H1 (cell line): ENCODE data around the gene FRZB. TPM values are rescaled to one million over a fixed set of nuclear protein-coding genes. Genes with fewer than 3 reads are reported as not detected.

Source experiments
- CTBP2 ChIP-seq: IDR thresholded peaks from 2 replicates; pipeline ENCODE4 v1.7.0; 2011; ENCODE audit warnings: borderline replicate concordance, mild to moderate bottlenecking, moderate library complexity, mixed read lengths, low read length; ENCODE audit not compliant: insufficient read depth, insufficient read length
- E2F6 ChIP-seq: IDR thresholded peaks from 2 replicates; pipeline ENCODE4 v1.6.1; 2012; ENCODE audit warnings: inconsistent platforms
- EGR1 ChIP-seq: IDR thresholded peaks from 2 replicates; pipeline ENCODE4 v1.6.1; 2011; ENCODE audit warnings: low read depth, low read length, borderline replicate concordance
- EP300 ChIP-seq, 2 experiments: IDR thresholded peaks; 1 replicate in 1 of 2; 2 replicates in 1 of 2; pipeline ENCODE4 v1.6.1; 2011 to 2012; ENCODE audit warnings: low read depth in 2 of 2, low read length in 2 of 2, mild to moderate bottlenecking in 2 of 2, borderline replicate concordance in 1 of 2, inconsistent platforms in 1 of 2, moderate library complexity in 1 of 2
- MAX ChIP-seq: IDR thresholded peaks from 2 replicates; pipeline ENCODE4 v1.6.1; 2012; ENCODE audit warnings: inconsistent platforms
- POLR2AphosphoS5 ChIP-seq: IDR thresholded peaks from 2 replicates; pipeline ENCODE4 v1.6.1; 2011; ENCODE audit warnings: low read depth, low read length
- RXRA ChIP-seq: IDR thresholded peaks from 2 replicates; pipeline ENCODE4 v1.6.1; 2011; ENCODE audit warnings: low read depth, mild to moderate bottlenecking, low read length, moderate library complexity; ENCODE audit not compliant: insufficient read depth
- polyA plus RNA-seq, 7 experiments: library from polyadenylated mRNA; depleted of rRNA in 3 of 7; stranded (reverse) in 5 of 7; unstranded in 2 of 7; fragments of >200 nt in 5 of 7; fragments of 200-250 nt in 2 of 7; gene quantifications; 1 replicate in 5 of 7; 2 replicates in 1 of 7; 4 replicates in 1 of 7; pipeline versions ENCODE4 v1.2.1 to v1.2.3, GENCODE V29; 2011 to 2013; ENCODE audit warnings: missing spikeins in 2 of 7, mixed read lengths in 2 of 7
- total RNA-seq: library from RNA; stranded (reverse); fragmentation: NEBNext Ultra II Directional; extraction: Animal tissue kit (Norgen Biotek cat#: 25700); gene quantifications from 2 replicates; pipeline ENCODE4 v1.2.1, GENCODE V29; 2021

The FRZB gene
- total and polyA plus RNA-seq, 2 of the 8 experiments (the other 6 are each of a cell fraction or from before 2014, with no cell fraction given): 4.4 to 4.6 TPM

- TF ChIP-seq E2F6 (no peak), RXRA (no peak), CTBP2 (no peak), MAX (no peak), POLR2AphosphoS5 (no peak), EP300 (IDR thresholded peaks at IDR 0.05; ENCODE audit: borderline replicate concordance in 1 of 2, low read depth in 2 of 2, low read length in 2 of 2) (no peak), EGR1 (no peak)
Observed at GRCh38 chr2:182895798-182896197, 29.4 kb upstream of the FRZB start (continued).
